Activated T-cell treated with anti-CD3 and anti-CD28 coated beads for 4 hours (primary cell): ENCODE measurements around the gene CTNNA1.
"Not testable (repeated sequence)": the region's sequence is repeated elsewhere in the genome, so short reads cannot be mapped to it uniquely, and the experiment has no call there.

Experiments used
- DNase-seq: peaks from one replicate; pipeline ENCODE4 v3.0.0-alpha.2; 2020

Gene CTNNA1

GRCh38 chr5:138820695-138821094, 67.5 kb downstream of the CTNNA1 start:
- no peak for DNase-seq

GRCh38 chr5:138824516-138824915, 71.3 kb downstream of the CTNNA1 start:
- no peak for DNase-seq

GRCh38 chr5:138824924-138825863, 72.0 kb downstream of the CTNNA1 start:
- no peak for DNase-seq

- DNase-seq: no peak
Measured at GRCh38 chr5:138828556-138828955, 75.3 kb downstream of the CTNNA1 start.

- no peak for DNase-seq
Measured at GRCh38 chr5:138829341-138829740, 76.1 kb downstream of the CTNNA1 start.

- no peak for DNase-seq
Measured at GRCh38 chr5:138831703-138832102, 78.5 kb downstream of the CTNNA1 start.

GRCh38 chr5:138832218-138832617, 79.0 kb downstream of the CTNNA1 start:
- DNase-seq: no peak

- DNase-seq: no peak
Measured at GRCh38 chr5:138833080-138833479, 79.9 kb downstream of the CTNNA1 start.

GRCh38 chr5:138833726-138834480, 80.7 kb downstream of the CTNNA1 start:
- DNase-seq: no peak

- not testable (repeated sequence) for DNase-seq
Measured at GRCh38 chr5:138834853-138835252, 81.6 kb downstream of the CTNNA1 start.

- no peak for DNase-seq
Measured at GRCh38 chr5:138837160-138837559, 83.9 kb downstream of the CTNNA1 start.

GRCh38 chr5:138840103-138840502, 86.9 kb downstream of the CTNNA1 start:
- no peak for DNase-seq

- DNase-seq: no peak
Measured at GRCh38 chr5:138841531-138841930, 88.3 kb downstream of the CTNNA1 start.

GRCh38 chr5:138843316-138844124, 90.3 kb downstream of the CTNNA1 start:
- DNase-seq: no peak

- no peak for DNase-seq
Measured at GRCh38 chr5:138844125-138844461, 90.9 kb downstream of the CTNNA1 start.

GRCh38 chr5:138844812-138845513, 91.7 kb downstream of the CTNNA1 start:
- no peak for DNase-seq

- DNase-seq: no peak
Measured at GRCh38 chr5:138849439-138849838, 96.2 kb downstream of the CTNNA1 start.

- DNase-seq: no peak
Measured at GRCh38 chr5:138849882-138850281, 96.7 kb downstream of the CTNNA1 start.

GRCh38 chr5:138850865-138851435, 97.7 kb downstream of the CTNNA1 start:
- no peak for DNase-seq

- DNase-seq: no peak
Measured at GRCh38 chr5:138853132-138853531, 99.9 kb downstream of the CTNNA1 start.

- DNase-seq: no peak
Measured at GRCh38 chr5:138867011-138867410, 113.8 kb downstream of the CTNNA1 start.

GRCh38 chr5:138869038-138869437, 115.8 kb downstream of the CTNNA1 start:
- no peak for DNase-seq
